GM12878 (cell line): Measurements from ENCODE around the gene P3R3URF. TPM values are rescaled to one million over a fixed set of nuclear protein-coding genes. Genes with fewer than 3 reads are reported as not detected.

Experiments
- ATAC-seq: fragments of 200-7000 bp; cut with Tn5 transposase; 3 replicates; pipeline ENCODE4 v1.9.1; 2020; ENCODE audit warnings: mild to moderate bottlenecking, moderate library complexity
- BruUV-seq: library from RNA; stranded (reverse); fragments of 400-500 nt; replicated peaks from 2 replicates; lab custom pipeline; 2021; lab: Mats Ljungman, UMichigan
- CTCF ChIA-PET: fragments of 300-600 bp; sonication (Branson Sonifier 250); formaldehyde crosslinking; extraction: SDS; loops from one replicate; lab custom pipeline; 2021; ENCODE audit warnings: inconsistent platforms; lab: Yijun Ruan, JAX
- POLR2A ChIA-PET: fragments of 350-600 bp; formaldehyde crosslinking; extraction: SDS; loops from one replicate; lab custom pipeline; 2021; ENCODE audit warnings: inconsistent platforms; lab: Charles Lee
- RAD21 ChIA-PET: fragments of 300-600 bp; sonication (Branson Sonifier 250); formaldehyde crosslinking; loops from one replicate; lab custom pipeline; 2023; ENCODE audit warnings: antibody characterized with exemption; ENCODE audit not compliant: unreplicated experiment; lab: Charles Lee
- SMC1A ChIA-PET: fragments of 300-600 bp; sonication (Branson Sonifier 250); formaldehyde crosslinking; loops from one replicate; lab custom pipeline; 2023; ENCODE audit not compliant: unreplicated experiment, uncharacterized antibody; lab: Charles Lee
- DNase-seq: peaks from one replicate; pipeline ENCODE4 v3.0.0-alpha.2; 2011; ENCODE audit warnings: low read depth, low spot score
- FAIRE-seq: peaks from 3 replicates; lab custom pipeline; 2011; peaks lifted over from hg19 to GRCh38; lab: Jason Lieb, UNC
- H2AFZ ChIP-seq: 2 replicates; pipeline ENCODE4 v1.6.0; 2011; ENCODE audit warnings: low read depth, low read length, control low read depth; ENCODE audit not compliant: control insufficient read depth
- H3K27ac ChIP-seq: 2 replicates; pipeline ENCODE4 v1.5.1; 2011; ENCODE audit warnings: control low read depth; ENCODE audit not compliant: control insufficient read depth, insufficient read depth
- H3K27me3 ChIP-seq, 2 experiments: replicated peaks in 1 of 2; 2 replicates each; pipeline versions ENCODE4 v1.6.0 to v1.6.1; 2011; ENCODE audit warnings: low read length in 1 of 2; ENCODE audit not compliant: control insufficient read depth in 2 of 2, insufficient read depth in 2 of 2
- H3K36me3 ChIP-seq, 2 experiments: 2 replicates each; pipeline ENCODE4 v1.5.1; 2011; ENCODE audit warnings: low read length in 1 of 2; ENCODE audit not compliant: control insufficient read depth in 2 of 2, insufficient read depth in 2 of 2
- H3K4me1 ChIP-seq: 2 replicates; pipeline ENCODE4 v1.6.1; 2011; ENCODE audit warnings: mild to moderate bottlenecking, low read length, moderate library complexity, mixed read lengths; ENCODE audit not compliant: control insufficient read depth, insufficient read depth
- H3K4me2 ChIP-seq: 2 replicates; pipeline ENCODE4 v1.6.0; 2011; ENCODE audit warnings: control low read depth; ENCODE audit not compliant: control insufficient read depth, insufficient read depth
- H3K4me3 ChIP-seq: fragments of 200-600 bp; sonication (generic); 2 replicates; pipeline ENCODE4 v1.5.1; 2016
- H3K79me2 ChIP-seq: 2 replicates; pipeline ENCODE4 v1.6.0; 2011; ENCODE audit warnings: low read length; ENCODE audit not compliant: control insufficient read depth, insufficient read depth
- H3K9ac ChIP-seq: 2 replicates; pipeline ENCODE4 v1.8.0; 2011; ENCODE audit warnings: low read length, control low read depth, mixed read lengths; ENCODE audit not compliant: control insufficient read depth, insufficient read depth
- H3K9me3 ChIP-seq: replicated peaks from 3 replicates; pipeline ENCODE4 v1.5.1; 2011; ENCODE audit warnings: mild to moderate bottlenecking, low read length; ENCODE audit not compliant: control insufficient read depth, insufficient read depth
- H4K20me1 ChIP-seq: 2 replicates; pipeline ENCODE4 v1.6.0; 2011; ENCODE audit not compliant: control insufficient read depth, insufficient read depth
- ATF7 ChIP-seq: fragments of 450-650 bp; IDR thresholded peaks from 2 replicates; pipeline ENCODE4 v1.6.1; 2016; ENCODE audit warnings: low read depth, mild to moderate bottlenecking
- KAT2A ChIP-seq: conservative IDR thresholded peaks from 2 replicates; pipeline ENCODE4 v1.6.1; 2011; ENCODE audit warnings: low read depth, low read length; ENCODE audit not compliant: control insufficient read depth
- NRF1 ChIP-seq: conservative IDR thresholded peaks from 2 replicates; pipeline ENCODE4 v1.6.1; 2011; ENCODE audit warnings: mild to moderate bottlenecking, low read depth, low read length, improper control_type of control experiment
- POLR2A ChIP-seq: IDR thresholded peaks from 2 replicates; pipeline ENCODE4 v1.6.1; 2011; ENCODE audit warnings: low read depth, mild to moderate bottlenecking, low read length
- RUNX3 ChIP-seq: IDR thresholded peaks from 2 replicates; pipeline ENCODE4 v1.6.1; 2012; ENCODE audit warnings: low read length, inconsistent platforms
- TAF1 ChIP-seq: IDR thresholded peaks from 2 replicates; pipeline ENCODE4 v1.6.1; 2011; ENCODE audit warnings: mild to moderate bottlenecking, low read depth, low read length, borderline replicate concordance
- TARDBP ChIP-seq: IDR thresholded peaks from 2 replicates; pipeline ENCODE4 v1.6.1; 2016; ENCODE audit warnings: borderline replicate concordance
- WGBS: methylation state at CpG from one replicate; pipeline ENCODE4 v1.1.6; 2016; ENCODE audit warnings: low lambda C conversion rate; ENCODE audit not compliant: insufficient replicate concordance, insufficient coverage; ENCODE audit errors: missing lambda C conversion rate; 5-methylcytosine and 5-hydroxymethylcytosine counted together
- in situ Hi-C: fragments of 300-500 bp; cut with MboI; formaldehyde crosslinking; loops from 9 replicates; pipeline ENCODE4 v1.14.3; 2018; ENCODE audit warnings: mixed read lengths
- intact Hi-C: fragments of 100-400 bp; cut with micrococcal nuclease; formaldehyde crosslinking; loops from one replicate; pipeline ENCODE4 v1.14.2; 2022; ENCODE audit not compliant: unreplicated experiment
- polyA plus RNA-seq, 11 experiments: library from polyadenylated mRNA; depleted of rRNA in 4 of 11; unstranded in 6 of 11; stranded (reverse) in 5 of 11; fragments of >200 nt; fragmentation: Nextera tagmentation in 4 of 11; fragmentation: Illumina TruSeq in 1 of 11; extraction: Ambion mirVana in 4 of 11; extraction: Trizol in 1 of 11; gene quantifications; 1 replicate in 1 of 11; 2 replicates in 10 of 11; pipeline versions ENCODE4 v1.2.1 to v1.2.3, GENCODE V29; 2011 to 2016; ENCODE audit warnings: inconsistent platforms in 2 of 11, missing spikeins in 2 of 11, low read depth in 1 of 11
- total RNA-seq, 4 experiments: library from RNA; depleted of rRNA in 3 of 4; stranded (reverse); fragments of >200 nt in 3 of 4; fragmentation: Illumina TruSeq in 1 of 4; extraction: Trizol in 1 of 4; gene quantifications; 2 replicates each; pipeline versions ENCODE4 v1.2.1 to v1.2.3, GENCODE V29; 2013 to 2021
- TF ChIP-seq, protein P1 (sequence below), 3 experiments: IDR thresholded peaks in 2 of 3; conservative IDR thresholded peaks in 1 of 3; 2 replicates each; pipeline ENCODE4 v1.5.1; 2011; ENCODE audit warnings: low read depth in 3 of 3, low read length in 3 of 3, mild to moderate bottlenecking in 3 of 3, control low read depth in 2 of 3, moderate library complexity in 2 of 3, inconsistent platforms in 1 of 3, mixed read lengths in 1 of 3; ENCODE audit not compliant: control insufficient read depth in 2 of 3, insufficient read depth in 1 of 3; ENCODE audit errors: extremely low read depth in 1 of 3
- TF ChIP-seq, protein P2 (sequence below): fragments of 450-650 bp; IDR thresholded peaks from 2 replicates; pipeline ENCODE4 v1.6.1; 2017; ENCODE audit warnings: mild to moderate bottlenecking

P3R3URF gene
- total and polyA plus RNA-seq, 10 of the 15 experiments (the other 5 are each of a cell fraction or from before 2014, with no cell fraction given) = not detected

DNA sequence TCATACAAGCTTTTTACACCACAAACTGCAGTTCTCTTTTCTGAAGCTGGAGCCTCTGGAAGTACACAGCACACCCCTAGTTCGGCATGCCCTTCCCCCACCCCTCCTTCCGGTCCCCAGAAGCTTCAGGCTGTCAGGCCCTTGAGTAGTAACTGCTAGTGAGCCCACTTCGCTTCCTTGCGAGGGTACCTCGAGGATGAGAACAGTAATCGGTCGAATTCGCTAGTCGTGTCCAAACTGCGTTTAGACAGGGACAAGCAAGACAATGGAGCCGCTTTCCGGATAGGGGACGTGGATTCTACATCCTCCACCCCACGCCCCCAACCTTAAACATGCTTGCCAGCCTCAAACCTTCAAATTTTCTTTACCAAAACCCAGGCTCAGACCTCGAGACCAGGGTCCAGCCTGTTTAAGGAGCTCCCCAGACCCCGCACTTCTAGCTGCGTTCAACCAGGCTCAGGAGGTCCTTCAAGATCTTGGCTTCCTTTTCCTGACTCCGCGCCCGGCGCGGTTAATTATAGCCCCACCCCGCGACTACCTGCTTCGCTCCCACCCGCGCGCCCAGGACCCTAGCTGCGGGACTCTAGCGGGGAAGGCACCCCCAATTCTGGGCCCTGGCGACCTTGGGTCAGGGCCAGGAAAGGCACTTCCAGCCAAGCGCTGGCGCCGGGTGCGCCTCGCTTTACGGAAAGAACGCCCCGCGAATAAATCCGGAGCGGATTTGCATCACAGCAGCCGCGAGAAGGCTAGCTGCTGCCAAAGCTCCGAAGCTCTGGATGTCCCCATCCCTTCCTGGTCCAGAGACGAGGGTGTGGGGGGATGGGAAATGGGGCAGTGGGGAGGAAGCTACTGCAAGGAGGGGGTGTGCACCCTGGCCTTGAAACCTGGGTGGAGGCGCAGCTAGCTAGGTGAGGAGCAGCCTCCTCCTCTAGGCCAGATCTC is 9.5 kb downstream of the P3R3URF start:
- H2AFZ ChIP-seq = peak overlapping the region; percentile 90

DNA sequence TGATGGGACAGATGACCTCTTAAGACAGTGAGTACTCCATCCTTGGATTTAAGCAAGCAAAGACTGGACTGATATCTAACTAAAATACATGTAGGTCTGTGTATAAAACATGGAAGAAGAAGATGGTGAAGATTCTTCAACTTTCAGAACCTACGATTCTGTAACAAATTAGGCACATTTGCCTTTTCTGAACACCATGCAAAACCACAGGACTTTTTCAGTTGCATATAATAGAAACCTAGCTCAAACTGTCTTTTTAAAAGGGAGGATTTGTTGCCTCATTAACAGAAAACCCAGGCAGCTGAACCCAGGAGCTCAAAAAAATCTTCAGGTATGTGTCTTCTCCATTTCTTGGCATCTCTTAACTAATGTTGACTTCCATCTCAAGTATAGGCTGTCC is 16.1 kb downstream of the P3R3URF start:
- H3K4me2 ChIP-seq = peak overlapping the region; percentile 6; the same call in 1 of the 2 replicates

More for the DNA sequence above, 9.5 kb downstream of the P3R3URF start:
- no peak for FAIRE-seq
- no peaks in the 10 kb centered on the region for H3K36me3 ChIP-seq
- no peaks in the 10 kb centered on the region for H3K9me3 ChIP-seq
- peaks cover 15% of the 10 kb centered on the region for H3K4me1 ChIP-seq
- H3K79me2 ChIP-seq = no peaks in the 10 kb centered on the region
- intact Hi-C loops = no loop called here
- H3K4me3 ChIP-seq = peak overlapping the region; percentile 61; the same call in 1 of the 2 replicates
- RAD21 ChIA-PET = interaction anchor here (0.5 to 1.8 kb wide), 5 partner anchors 32 to 93 kb away, joined by 3 to 5 read pairs (median 4); no protein-coding TSS in a partner anchor
- DNase-seq = no peak
- peak overlapping the region; percentile 76 for H3K4me2 ChIP-seq
- POLR2A ChIA-PET = interaction anchor here (1.5 to 1.7 kb wide), 2 partner anchors 9 to 43 kb away, joined by 5 read pairs; no protein-coding TSS in a partner anchor
- SMC1A ChIA-PET = interaction anchor here (0.6 to 1.4 kb wide), 6 partner anchors 12 to 1131 kb away, joined by 3 read pairs; no protein-coding TSS in a partner anchor
- H3K9ac ChIP-seq = peak overlapping the region; percentile 59
- no peaks in the 10 kb centered on the region; the same call in 1 of the 2 replicates for H4K20me1 ChIP-seq
- H3K27me3 ChIP-seq = no peaks in the 10 kb centered on the region; a peak in 1 of 4 replicates
- TF ChIP-seq POLR2A (peak; percentile 58), TARDBP (no peak)
- no TSS peak for BruUV-seq
- no peak overlapping the region for H3K27ac ChIP-seq
- in situ Hi-C loops = no loop called here
- CTCF ChIA-PET = interaction anchor here (0.6 to 1.3 kb wide), 6 partner anchors 9 to 203 kb away, joined by 3 to 6 read pairs (median 3); no protein-coding TSS in a partner anchor
- ATAC-seq = peak; percentile 44
- WGBS = 14% methylated on average over 47 of the region's 47 CpGs

More for the DNA sequence above, 16.1 kb downstream of the P3R3URF start:
- Histone ChIP-seq H3K27me3 (no peaks in the 10 kb centered on the region), H3K36me3 (no peaks in the 10 kb centered on the region), H4K20me1 (no peaks in the 10 kb centered on the region), H3K4me1 (peaks cover 10% of the 10 kb centered on the region), H3K9ac (no peak overlapping the region), H3K9me3 (no peaks in the 10 kb centered on the region), H3K4me3 (no peak overlapping the region), H2AFZ (no peak overlapping the region), H3K27ac (no peak overlapping the region), H3K79me2 (no peaks in the 10 kb centered on the region)
- RAD21 ChIA-PET = interaction anchor here (1.0 to 2.5 kb wide), 4 partner anchors 10 to 97 kb away, joined by 3 to 13 read pairs (median 4); no protein-coding TSS in a partner anchor
- SMC1A ChIA-PET = interaction anchor here (0.6 to 4.2 kb wide), 17 partner anchors 10 to 117 kb away, joined by 3 to 20 read pairs (median 5); partner anchors contain the start of genes PIK3R3 and TSPAN1
- intact Hi-C loops (no loop called here), in situ Hi-C loops (no loop called here)
- CTCF ChIA-PET = interaction anchor here (1.2 to 1.9 kb wide), 5 partner anchors 11 to 120 kb away, joined by 3 to 7 read pairs (median 5); no protein-coding TSS in a partner anchor
- TF ChIP-seq ATF7 (no peak), KAT2A (no peak), NRF1 (no peak), RUNX3 (peak; percentile 55), TAF1 (no peak)
- TF ChIP-seq, protein P1, sequence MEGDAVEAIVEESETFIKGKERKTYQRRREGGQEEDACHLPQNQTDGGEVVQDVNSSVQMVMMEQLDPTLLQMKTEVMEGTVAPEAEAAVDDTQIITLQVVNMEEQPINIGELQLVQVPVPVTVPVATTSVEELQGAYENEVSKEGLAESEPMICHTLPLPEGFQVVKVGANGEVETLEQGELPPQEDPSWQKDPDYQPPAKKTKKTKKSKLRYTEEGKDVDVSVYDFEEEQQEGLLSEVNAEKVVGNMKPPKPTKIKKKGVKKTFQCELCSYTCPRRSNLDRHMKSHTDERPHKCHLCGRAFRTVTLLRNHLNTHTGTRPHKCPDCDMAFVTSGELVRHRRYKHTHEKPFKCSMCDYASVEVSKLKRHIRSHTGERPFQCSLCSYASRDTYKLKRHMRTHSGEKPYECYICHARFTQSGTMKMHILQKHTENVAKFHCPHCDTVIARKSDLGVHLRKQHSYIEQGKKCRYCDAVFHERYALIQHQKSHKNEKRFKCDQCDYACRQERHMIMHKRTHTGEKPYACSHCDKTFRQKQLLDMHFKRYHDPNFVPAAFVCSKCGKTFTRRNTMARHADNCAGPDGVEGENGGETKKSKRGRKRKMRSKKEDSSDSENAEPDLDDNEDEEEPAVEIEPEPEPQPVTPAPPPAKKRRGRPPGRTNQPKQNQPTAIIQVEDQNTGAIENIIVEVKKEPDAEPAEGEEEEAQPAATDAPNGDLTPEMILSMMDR (IDR thresholded peaks at IDR 0.05 in 2 of 3, conservative IDR thresholded peaks at IDR 0.05 in 1 of 3; ENCODE audit: control insufficient read depth in 2 of 3, extremely low read depth in 1 of 3, insufficient read depth in 1 of 3, low read depth in 3 of 3, low read length in 3 of 3) = no peak
- TF ChIP-seq, protein P2, sequence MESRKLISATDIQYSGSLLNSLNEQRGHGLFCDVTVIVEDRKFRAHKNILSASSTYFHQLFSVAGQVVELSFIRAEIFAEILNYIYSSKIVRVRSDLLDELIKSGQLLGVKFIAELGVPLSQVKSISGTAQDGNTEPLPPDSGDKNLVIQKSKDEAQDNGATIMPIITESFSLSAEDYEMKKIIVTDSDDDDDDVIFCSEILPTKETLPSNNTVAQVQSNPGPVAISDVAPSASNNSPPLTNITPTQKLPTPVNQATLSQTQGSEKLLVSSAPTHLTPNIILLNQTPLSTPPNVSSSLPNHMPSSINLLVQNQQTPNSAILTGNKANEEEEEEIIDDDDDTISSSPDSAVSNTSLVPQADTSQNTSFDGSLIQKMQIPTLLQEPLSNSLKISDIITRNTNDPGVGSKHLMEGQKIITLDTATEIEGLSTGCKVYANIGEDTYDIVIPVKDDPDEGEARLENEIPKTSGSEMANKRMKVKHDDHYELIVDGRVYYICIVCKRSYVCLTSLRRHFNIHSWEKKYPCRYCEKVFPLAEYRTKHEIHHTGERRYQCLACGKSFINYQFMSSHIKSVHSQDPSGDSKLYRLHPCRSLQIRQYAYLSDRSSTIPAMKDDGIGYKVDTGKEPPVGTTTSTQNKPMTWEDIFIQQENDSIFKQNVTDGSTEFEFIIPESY = no peak
- ATAC-seq = peak; percentile 59
- no peak for DNase-seq
- POLR2A ChIA-PET = interaction anchor here (0.7 to 1.5 kb wide), 4 partner anchors 13 to 26 kb away, joined by 3 read pairs; no protein-coding TSS in a partner anchor
- BruUV-seq = no TSS peak
- WGBS = 0% methylated on average over 1 of the region's 1 CpG
- no peak for FAIRE-seq
